ENCODE results near the gene BMP7. TPM values are rescaled to one million over a fixed set of nuclear protein-coding genes. Genes with fewer than 3 reads are reported as not detected.

BMP7 gene
- total RNA-seq, 1 donor from 2014 or later: not detected

- intact Hi-C loops (cut with micrococcal nuclease): no loop called here
These were observed 849 bp upstream of the BMP7 start for GRCh38 chr20:57267158-57267821.

- intact Hi-C loops (cut with micrococcal nuclease): no loop called here
These were observed 497 bp downstream of the BMP7 start for GRCh38 chr20:57265997-57266290.

GRCh38 chr20:57265336-57265996, 975 bp downstream of the BMP7 start:
- intact Hi-C loops (cut with micrococcal nuclease): no loop called here

- intact Hi-C loops (cut with micrococcal nuclease): loop anchor here (5.0 kb wide), 1 partner anchor 633 kb away; no protein-coding TSS in a partner anchor
These were observed 1.5 kb downstream of the BMP7 start for GRCh38 chr20:57264908-57265335.

GRCh38 chr20:57263801-57264792, 2.3 kb downstream of the BMP7 start:
- intact Hi-C loops (cut with micrococcal nuclease): loop anchor here (5.0 kb wide), 1 partner anchor 632 kb away; no protein-coding TSS in a partner anchor

- intact Hi-C loops (cut with micrococcal nuclease): loop anchor here (5.0 kb wide), 1 partner anchor 631 kb away; no protein-coding TSS in a partner anchor
These were observed 3.4 kb downstream of the BMP7 start for GRCh38 chr20:57262784-57263609.

GRCh38 chr20:57262301-57262700, 4.1 kb downstream of the BMP7 start:
- intact Hi-C loops (cut with micrococcal nuclease): loop anchor here (5.0 kb wide), 1 partner anchor 630 kb away; no protein-coding TSS in a partner anchor

- intact Hi-C loops (cut with micrococcal nuclease): loop anchor here (5.0 kb wide), 1 partner anchor 629 kb away; no protein-coding TSS in a partner anchor
These were observed 4.8 kb downstream of the BMP7 start for GRCh38 chr20:57261457-57262251.

GRCh38 chr20:57260934-57261333, 5.5 kb downstream of the BMP7 start:
- intact Hi-C loops (cut with micrococcal nuclease): loop anchor here (5.0 kb wide), 1 partner anchor 629 kb away; no protein-coding TSS in a partner anchor

GRCh38 chr20:57259938-57260921, 6.2 kb downstream of the BMP7 start:
- intact Hi-C loops (cut with micrococcal nuclease): loop anchor here (5.0 kb wide), 1 partner anchor 628 kb away; no protein-coding TSS in a partner anchor

- intact Hi-C loops (cut with micrococcal nuclease): no loop called here
These were observed 7.1 kb downstream of the BMP7 start for GRCh38 chr20:57259121-57259937.

GRCh38 chr20:57257701-57258453, 8.6 kb downstream of the BMP7 start:
- intact Hi-C loops (cut with micrococcal nuclease): no loop called here

GRCh38 chr20:57256908-57257307, 9.5 kb downstream of the BMP7 start:
- intact Hi-C loops (cut with micrococcal nuclease): no loop called here

GRCh38 chr20:57256205-57256604, 10.2 kb downstream of the BMP7 start:
- intact Hi-C loops (cut with micrococcal nuclease): no loop called here

- intact Hi-C loops (cut with micrococcal nuclease): no loop called here
These were observed 11.3 kb downstream of the BMP7 start for GRCh38 chr20:57255183-57255582.

GRCh38 chr20:57252559-57253162, 13.8 kb downstream of the BMP7 start:
- intact Hi-C loops (cut with micrococcal nuclease): no loop called here

GRCh38 chr20:57251949-57252348, 14.5 kb downstream of the BMP7 start:
- intact Hi-C loops (cut with micrococcal nuclease): no loop called here
